MG63 (cell line): ENCODE data around the gene POP4. TPM values are rescaled to one million over a fixed set of nuclear protein-coding genes. Genes with fewer than 3 reads are reported as not detected.

Experiments used
- DNase-seq: peaks from one replicate; pipeline ENCODE4 v3.0.0-alpha.2; 2020
- H3K27me3 ChIP-seq: fragments of 250-450 bp; sonication (Bioruptor Pico); 2 replicates; pipeline ENCODE4 v1.5.1; 2020; ENCODE audit warnings: mild to moderate bottlenecking, moderate library complexity
- H3K36me3 ChIP-seq: fragments of 250-450 bp; sonication (Bioruptor Pico); 2 replicates; pipeline ENCODE4 v1.5.1; 2020; ENCODE audit warnings: mild to moderate bottlenecking, moderate library complexity
- H3K4me3 ChIP-seq: fragments of 250-450 bp; sonication (Bioruptor Pico); 2 replicates; pipeline ENCODE4 v1.5.1; 2020; ENCODE audit warnings: mild to moderate bottlenecking, moderate library complexity
- H3K9me3 ChIP-seq: fragments of 250-450 bp; sonication (Bioruptor Pico); 2 replicates; pipeline ENCODE4 v1.5.1; 2020; ENCODE audit warnings: mild to moderate bottlenecking, moderate library complexity
- total RNA-seq: library from RNA; depleted of rRNA; stranded (reverse); fragments of >200 nt; shearing (Covaris generic); gene quantifications from 2 replicates; pipeline ENCODE4 v1.2.3, GENCODE V29; 2014; ENCODE audit warnings: low replicate concordance; rRNA removed

Gene POP4
- total RNA-seq, 1 experiment from 2014 or later = 150 TPM

- Histone ChIP-seq H3K9me3 (no peaks in the 10 kb centered on the region), H3K27me3 (no peaks in the 10 kb centered on the region), H3K36me3 (peaks cover 4% of the 10 kb centered on the region), H3K4me3 (peak overlapping the region; percentile 12)
- peak; percentile 93 for DNase-seq
These were observed 56.7 kb downstream of the POP4 start for GRCh38 chr19:29662604-29663404.

DNA sequence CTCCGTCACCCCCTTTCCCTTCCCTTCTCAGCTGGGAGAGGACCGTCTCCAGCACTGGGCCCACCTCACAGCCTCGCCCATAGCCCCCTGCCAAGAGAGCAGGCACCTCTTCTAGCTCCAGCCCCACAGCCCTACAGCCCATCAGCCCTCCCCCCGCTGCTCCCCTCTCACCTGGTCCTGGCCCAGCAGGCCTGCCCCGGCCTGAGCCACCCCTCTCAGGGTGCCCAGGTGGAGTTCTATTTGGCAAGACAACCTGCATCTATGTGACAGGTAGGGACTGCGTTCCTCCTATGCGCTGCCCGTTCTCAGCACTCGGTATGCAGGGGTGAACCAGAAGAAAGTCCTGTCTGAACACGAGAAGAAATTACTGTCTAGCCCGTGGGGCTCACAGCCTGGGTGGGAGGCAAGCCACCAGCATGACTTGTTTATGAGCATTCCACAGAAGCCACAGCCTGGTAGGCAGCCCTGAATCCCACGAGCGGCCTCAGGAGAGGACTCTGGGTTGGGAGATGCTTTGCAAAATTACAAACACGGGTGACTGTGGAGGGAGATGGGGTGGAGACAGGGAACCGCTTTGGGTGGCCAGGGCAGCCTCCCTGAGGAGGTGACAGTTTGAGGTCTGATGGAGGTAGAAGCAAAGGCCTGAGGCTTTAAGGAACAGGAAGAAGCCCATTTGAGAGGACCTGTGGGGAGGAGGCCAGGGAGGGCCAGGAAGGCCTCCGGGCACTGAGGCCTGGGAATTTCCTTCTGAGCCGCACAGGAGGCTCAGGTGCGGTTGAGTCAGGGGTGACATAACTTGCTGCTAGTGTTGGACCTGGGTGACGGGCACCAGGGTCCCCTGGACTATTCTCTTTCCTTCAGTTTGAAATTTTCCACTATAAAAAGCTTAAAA is 58.0 kb downstream of the POP4 start:
- no peak overlapping the region for H3K4me3 ChIP-seq
- no peaks in the 10 kb centered on the region for H3K27me3 ChIP-seq
- no peaks in the 10 kb centered on the region for H3K9me3 ChIP-seq
- peaks cover 7% of the 10 kb centered on the region for H3K36me3 ChIP-seq
- DNase-seq = no peak

DNA sequence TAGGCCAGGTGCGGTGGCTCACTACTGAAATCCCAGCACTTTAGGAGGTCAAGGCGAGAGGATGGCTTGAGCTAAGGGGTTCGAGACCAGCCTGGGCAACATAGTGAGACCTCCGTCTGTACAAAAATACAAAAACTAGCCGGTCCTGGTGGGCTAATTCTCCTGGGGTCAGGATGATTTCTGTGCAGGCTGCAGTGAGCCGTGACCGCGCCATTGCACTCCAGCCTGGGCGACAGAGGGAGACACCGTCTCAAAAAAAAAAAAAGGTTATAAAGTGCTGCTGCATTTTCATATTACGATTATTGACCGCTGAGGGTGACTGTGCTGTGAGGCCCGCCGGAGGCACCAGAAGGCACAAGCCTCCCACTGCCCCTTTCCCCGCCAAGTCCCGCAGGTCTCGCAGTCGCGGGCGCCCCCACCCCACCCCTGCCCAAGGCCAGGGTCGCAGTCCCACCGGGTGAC is 58.7 kb downstream of the POP4 start:
- no peak for DNase-seq
- peak overlapping the region; percentile 85 for H3K4me3 ChIP-seq
- H3K9me3 ChIP-seq = no peaks in the 10 kb centered on the region

GRCh38 chr19:29665215-29665825 is 59.2 kb downstream of the POP4 start, which contains the start of gene PLEKHF1:
PLEKHF1 (plus strand) TSS chr19:29665461; CDS start chr19:29673840, 8,379 bp downstream.
- Histone ChIP-seq H3K9me3 (no peaks in the 10 kb centered on the region), H3K36me3 (peaks cover 17% of the 10 kb centered on the region), H3K27me3 (no peaks in the 10 kb centered on the region), H3K4me3 (peak within 1 kb of the TSS; percentile 85)
- DNase-seq = peak; percentile 85

More for the DNA sequence above, 58.7 kb downstream of the POP4 start:
- peaks cover 12% of the 10 kb centered on the region for H3K36me3 ChIP-seq
- no peaks in the 10 kb centered on the region for H3K27me3 ChIP-seq

- Histone ChIP-seq H3K27me3 (no peaks in the 10 kb centered on the region), H3K9me3 (no peaks in the 10 kb centered on the region), H3K36me3 (peaks cover 19% of the 10 kb centered on the region), H3K4me3 (peak overlapping the region; percentile 85)
- DNase-seq = peak; percentile 80
These were observed 59.9 kb downstream of the POP4 start for GRCh38 chr19:29665826-29666577.

Other genes with a start within 250 kb of the POP4 start
- not detected in 2 replicates for gene VSTM2B, start 80.3 kb upstream of the POP4 start, total RNA-seq
- gene PLEKHF1, start 59.2 kb downstream of the POP4 start, total RNA-seq = 22.2 and 37.5 TPM in 2 replicates
- gene C19orf12, start 109.0 kb downstream of the POP4 start, total RNA-seq = 35.6 and 47.0 TPM in 2 replicates
- 5.6 and 11.3 TPM in 2 replicates for gene CCNE1, start 205.7 kb downstream of the POP4 start, total RNA-seq